Cardiac fibroblast (primary cell): Measurements from ENCODE around the gene ZBTB43.

Experiments
- DNase-seq, 2 donors: peaks; one replicate each; pipeline versions ENCODE4 v3.0.0 to v3.0.0-alpha.2; 2010; ENCODE audit warnings: low read depth in 2 of 2
- H3K4me3 ChIP-seq, 2 donors: replicated peaks in 1 of 2; 1 replicate in 1 of 2; 2 replicates in 1 of 2; pipeline ENCODE4 v1.5.1; 2011; ENCODE audit warnings: low read depth in 2 of 2, low read length in 2 of 2, mild to moderate bottlenecking in 2 of 2, moderate library complexity in 1 of 2
- CTCF ChIP-seq: IDR thresholded peaks from one replicate; pipeline ENCODE4 v1.5.1; 2011; ENCODE audit warnings: low read depth, mild to moderate bottlenecking, low read length, inconsistent platforms

ZBTB43 gene

GRCh38 chr9:126847051-126847450, 42.2 kb downstream of the ZBTB43 start:
- DNase-seq, result no peak
- H3K4me3 ChIP-seq, result no peak overlapping the region
- TF ChIP-seq CTCF, result no peak

DNA sequence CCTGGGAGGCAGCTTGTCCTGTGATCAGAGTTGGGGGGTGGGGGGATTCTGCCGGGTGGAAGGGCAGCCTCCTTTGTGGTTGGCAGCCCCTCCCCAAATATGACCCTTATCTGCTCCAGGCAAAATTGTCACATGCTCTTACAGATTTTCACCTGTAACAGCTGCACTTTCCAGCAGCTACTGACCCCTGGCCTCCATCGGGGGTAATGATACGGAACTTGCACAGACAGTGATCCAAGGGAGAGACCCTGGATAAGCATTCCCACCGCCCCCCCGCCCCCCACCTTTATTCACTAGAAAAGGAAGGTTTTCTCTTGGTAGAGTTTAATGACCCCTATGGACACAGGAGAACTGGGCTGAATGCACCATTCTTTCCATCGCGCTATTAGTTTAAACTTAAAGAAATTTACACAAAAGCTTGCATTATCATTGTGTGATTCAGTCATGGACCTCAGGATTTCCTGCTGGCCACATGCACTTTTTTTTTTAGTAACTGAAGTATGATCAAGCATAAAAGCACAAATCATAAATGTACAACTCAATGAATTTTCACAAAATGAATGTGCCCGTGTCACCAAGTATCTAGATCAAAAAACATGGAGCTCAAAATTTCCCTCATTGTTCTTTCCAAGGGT, 44.9 kb downstream of the ZBTB43 start:
- TF ChIP-seq CTCF, result no peak
- DNase-seq, result no peak
- H3K4me3 ChIP-seq, result no peak overlapping the region

GRCh38 chr9:126851286-126851880, 46.5 kb downstream of the ZBTB43 start:
- H3K4me3 ChIP-seq, result no peak overlapping the region
- TF ChIP-seq CTCF, result no peak
- no peak for DNase-seq

- TF ChIP-seq CTCF, result no peak
- DNase-seq, result no peak
- no peak overlapping the region for H3K4me3 ChIP-seq
Measured at GRCh38 chr9:126852086-126852688, 47.3 kb downstream of the ZBTB43 start.

DNA sequence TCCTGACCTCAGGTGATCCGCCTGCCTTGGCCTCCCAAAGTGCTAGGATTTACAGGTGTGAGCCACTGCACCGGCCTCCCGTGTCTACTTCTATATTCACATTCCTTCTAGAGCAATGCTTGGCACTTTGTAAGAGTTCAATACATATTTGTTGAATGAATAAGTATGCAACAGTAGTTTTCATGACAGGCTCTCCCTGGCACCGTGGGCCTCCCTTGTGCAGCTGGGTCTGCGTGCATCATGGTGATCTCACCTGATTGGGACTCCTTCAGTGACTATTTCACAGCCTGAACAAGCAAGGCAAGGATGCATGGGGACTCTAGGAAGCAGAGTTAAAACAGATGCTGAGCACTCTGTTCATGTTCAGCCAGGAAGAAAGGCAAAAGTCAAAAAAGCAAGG, 48.8 kb downstream of the ZBTB43 start:
- no peak for TF ChIP-seq CTCF
- no peak overlapping the region for H3K4me3 ChIP-seq
- DNase-seq, result peak in 1 of 2 donors; percentile 52

GRCh38 chr9:126854734-126855133, 49.9 kb downstream of the ZBTB43 start:
- no peak for DNase-seq
- no peak for TF ChIP-seq CTCF
- no peak overlapping the region for H3K4me3 ChIP-seq
